Measurements from ENCODE around the gene ACLY. TPM values are rescaled to one million over a fixed set of nuclear protein-coding genes. Genes with fewer than 3 reads are reported as not detected.
A peak's percentile ranks its signal among the peaks of the same experiment; 100 is the strongest.
"Not testable (repeated sequence)": the region's sequence is repeated elsewhere in the genome, so short reads cannot be mapped to it uniquely, and the experiment has no call there.

ACLY gene
- total RNA-seq, 4 donors from 2014 or later: 91.6 to 133 (median 111) TPM

DNA sequence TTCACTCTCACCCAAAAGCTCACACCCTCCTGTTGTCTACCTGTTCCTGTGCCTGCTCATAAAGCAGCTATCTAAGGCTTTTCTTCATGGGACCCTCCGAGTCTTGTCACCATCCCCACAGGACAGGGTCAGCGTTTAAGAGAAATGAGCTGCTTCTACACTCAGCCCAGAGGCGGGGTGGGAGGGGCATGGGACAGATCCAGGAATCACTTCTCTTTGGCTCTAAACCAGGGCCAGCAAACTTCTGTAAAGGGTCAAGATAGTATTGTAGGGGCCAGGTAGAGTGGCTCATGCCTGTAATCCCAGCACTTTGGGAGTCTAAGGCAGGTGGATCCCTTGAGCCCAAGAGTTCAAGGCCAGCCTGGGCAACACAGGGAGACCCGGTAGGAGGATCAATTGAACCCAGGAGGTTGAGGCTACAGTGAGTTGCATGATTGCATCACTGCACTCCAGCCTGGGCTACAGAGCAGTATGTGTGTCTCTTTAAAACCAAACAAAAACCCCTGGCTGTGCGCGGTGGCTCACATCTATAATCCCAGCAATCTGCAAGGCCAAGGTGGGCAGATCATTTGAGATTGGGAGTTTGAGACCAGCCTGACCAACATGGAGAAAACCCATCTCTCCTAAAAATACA, 30.3 kb downstream of the ACLY start:
- TF ChIP-seq, protein P1, sequence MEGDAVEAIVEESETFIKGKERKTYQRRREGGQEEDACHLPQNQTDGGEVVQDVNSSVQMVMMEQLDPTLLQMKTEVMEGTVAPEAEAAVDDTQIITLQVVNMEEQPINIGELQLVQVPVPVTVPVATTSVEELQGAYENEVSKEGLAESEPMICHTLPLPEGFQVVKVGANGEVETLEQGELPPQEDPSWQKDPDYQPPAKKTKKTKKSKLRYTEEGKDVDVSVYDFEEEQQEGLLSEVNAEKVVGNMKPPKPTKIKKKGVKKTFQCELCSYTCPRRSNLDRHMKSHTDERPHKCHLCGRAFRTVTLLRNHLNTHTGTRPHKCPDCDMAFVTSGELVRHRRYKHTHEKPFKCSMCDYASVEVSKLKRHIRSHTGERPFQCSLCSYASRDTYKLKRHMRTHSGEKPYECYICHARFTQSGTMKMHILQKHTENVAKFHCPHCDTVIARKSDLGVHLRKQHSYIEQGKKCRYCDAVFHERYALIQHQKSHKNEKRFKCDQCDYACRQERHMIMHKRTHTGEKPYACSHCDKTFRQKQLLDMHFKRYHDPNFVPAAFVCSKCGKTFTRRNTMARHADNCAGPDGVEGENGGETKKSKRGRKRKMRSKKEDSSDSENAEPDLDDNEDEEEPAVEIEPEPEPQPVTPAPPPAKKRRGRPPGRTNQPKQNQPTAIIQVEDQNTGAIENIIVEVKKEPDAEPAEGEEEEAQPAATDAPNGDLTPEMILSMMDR (IDR thresholded peaks at IDR 0.05): no peak
- DNase-seq (ENCODE audit: low spot score) (no peak), ATAC-seq (ENCODE audit: low FRiP score) (no peak)

DNA sequence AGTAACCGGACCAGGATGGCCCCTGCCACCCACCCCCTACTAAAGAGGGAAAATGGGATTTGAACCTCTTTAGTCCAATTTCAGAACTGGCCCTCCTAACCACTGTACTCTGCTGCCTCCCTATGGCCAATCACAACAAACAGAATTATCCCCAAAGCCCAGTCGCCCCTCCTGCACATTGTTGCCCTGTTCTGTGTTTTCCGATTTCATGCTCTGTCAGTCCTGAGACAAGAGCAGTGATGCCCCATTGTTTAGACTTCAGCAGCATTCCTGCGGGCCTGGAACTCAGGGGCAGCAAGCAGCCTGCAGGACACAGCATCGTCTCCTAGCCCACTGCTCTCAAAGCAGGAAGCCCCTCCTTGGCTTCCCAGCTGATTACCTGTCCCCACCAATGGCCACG, 33.0 kb downstream of the ACLY start:
- TF ChIP-seq, protein P1 (IDR thresholded peaks at IDR 0.05): no peak
- ATAC-seq (ENCODE audit: low FRiP score): no peak
- no peak for DNase-seq (ENCODE audit: low spot score)

DNA sequence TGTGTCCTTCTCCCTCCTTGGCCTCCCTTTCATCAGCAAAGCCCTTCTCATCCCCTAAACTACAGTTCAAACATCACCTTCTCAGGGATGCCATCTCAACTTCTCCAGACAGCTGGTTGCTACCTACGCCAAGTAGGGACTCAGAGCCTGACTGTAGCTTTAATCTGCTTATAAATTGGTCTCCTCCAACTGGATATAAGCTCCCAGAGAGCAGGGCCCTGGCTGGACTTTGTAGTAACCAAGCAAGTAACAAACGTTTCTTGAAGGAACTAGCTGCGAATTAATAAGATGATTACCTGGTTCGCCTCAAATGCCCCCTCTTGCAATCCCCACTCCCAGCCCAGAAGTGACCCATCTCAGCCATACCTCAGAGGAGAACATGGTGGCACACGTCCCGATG, 36.0 kb downstream of the ACLY start:
- TF ChIP-seq, protein P1 (IDR thresholded peaks at IDR 0.05): no peak
- ATAC-seq (ENCODE audit: low FRiP score): no peak
- no peak for DNase-seq (ENCODE audit: low spot score)

DNA sequence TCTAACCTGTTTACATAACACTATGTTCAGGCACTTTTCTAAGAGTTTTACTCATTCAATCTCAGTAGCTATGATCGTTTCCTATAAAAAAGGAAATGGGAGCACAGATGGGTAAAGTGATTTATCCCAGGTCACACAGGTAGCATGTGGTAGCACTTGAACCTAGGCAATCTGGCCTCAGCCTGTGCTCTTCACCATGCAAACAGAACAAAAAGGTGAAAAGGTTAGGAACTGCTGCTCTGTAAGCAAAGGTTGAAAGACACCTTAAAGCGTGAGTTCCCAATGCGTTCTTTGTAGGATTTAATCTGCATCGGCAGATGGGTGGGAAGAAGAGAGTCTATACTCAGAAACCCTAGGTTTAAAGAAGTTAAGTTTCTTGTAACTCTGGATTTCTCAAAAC, 38.6 kb downstream of the ACLY start:
- ATAC-seq (ENCODE audit: low FRiP score): no peak
- DNase-seq (ENCODE audit: low spot score): no peak
- TF ChIP-seq, protein P1 (IDR thresholded peaks at IDR 0.05): no peak

DNA sequence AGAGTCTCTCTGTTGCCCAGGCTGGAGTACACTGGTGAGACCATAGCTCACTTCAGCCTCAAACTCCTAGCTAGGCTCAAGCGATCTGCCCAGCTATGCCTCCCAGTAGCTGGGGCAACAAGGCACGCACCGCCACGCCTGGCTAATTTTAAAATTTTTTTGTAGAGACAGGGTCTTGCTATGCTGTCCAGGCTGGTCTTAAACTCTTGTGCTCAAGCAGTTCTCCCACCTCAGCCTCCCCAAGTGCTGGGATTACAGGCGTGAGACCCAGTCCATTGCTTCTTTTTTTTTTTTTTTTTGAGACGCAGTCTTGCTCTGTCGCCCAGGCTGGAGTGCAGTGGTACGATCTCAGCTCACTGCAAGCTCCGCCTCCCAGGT, 44.5 kb downstream of the ACLY start:
- not testable (repeated sequence) for ATAC-seq (ENCODE audit: low FRiP score); DNase-seq (ENCODE audit: low spot score)

DNA sequence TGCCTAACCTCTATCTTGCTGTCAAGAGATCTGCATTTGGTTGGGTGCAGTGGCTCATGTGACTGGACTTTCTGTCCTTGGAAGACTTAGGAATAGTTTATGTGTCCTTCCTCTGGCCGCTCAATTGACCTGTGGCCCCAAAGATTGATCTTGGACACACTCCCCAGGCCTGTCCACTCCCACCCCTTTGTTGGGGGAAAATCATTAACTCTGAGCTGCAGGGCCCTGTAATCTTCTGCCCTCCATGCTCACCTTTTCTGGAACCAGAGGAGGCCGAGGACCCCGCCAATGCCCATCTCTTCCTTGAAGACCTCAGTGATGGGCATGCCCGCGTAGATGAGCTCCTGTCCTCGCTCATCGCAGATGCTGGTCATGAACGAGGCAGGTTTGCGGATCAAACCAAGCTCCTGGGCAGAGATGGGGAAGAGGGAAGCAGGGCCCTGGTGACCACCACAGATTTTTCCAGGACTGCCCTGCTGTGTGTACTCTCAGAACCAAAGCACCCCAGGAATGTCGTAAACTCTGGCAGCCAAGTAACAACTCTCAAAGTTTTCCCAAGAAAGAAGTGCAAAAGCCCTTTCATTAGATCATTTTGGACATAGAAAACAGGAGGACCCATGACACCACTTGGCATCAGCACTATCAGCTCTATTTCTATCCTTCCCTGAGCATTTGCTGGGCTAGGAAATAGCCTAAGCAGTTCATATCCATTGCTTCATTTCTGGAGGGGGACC, 45.0 kb downstream of the ACLY start:
- ATAC-seq (ENCODE audit: low FRiP score) (peak; percentile 43), DNase-seq (ENCODE audit: low spot score) (no peak)
- TF ChIP-seq, protein P1 (IDR thresholded peaks at IDR 0.05): no peak

DNA sequence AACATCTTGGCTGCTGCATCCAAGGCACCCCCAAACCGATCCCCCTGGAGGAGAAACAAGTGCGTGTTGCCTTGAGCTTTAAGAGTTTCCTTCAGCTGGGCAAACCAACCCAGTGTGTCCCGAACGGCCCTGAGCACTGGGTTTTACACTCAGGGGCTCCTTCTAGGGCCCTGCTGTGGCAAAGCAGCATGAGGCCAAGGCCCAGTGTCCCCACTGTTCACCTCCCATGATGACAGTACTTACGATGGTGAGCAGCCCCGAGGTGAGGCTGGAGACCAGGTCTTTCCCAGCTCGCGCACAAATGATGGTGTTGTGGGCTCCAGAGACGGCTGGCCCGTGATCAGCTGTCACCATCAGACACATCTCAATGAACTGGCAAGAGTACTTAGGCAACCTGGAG, 47.0 kb downstream of the ACLY start:
- TF ChIP-seq, protein P1 (IDR thresholded peaks at IDR 0.05): no peak
- DNase-seq (ENCODE audit: low spot score) (no peak), ATAC-seq (ENCODE audit: low FRiP score) (no peak)
